ENCODE measurements around the gene EPHA6. TPM values are rescaled to one million over a fixed set of nuclear protein-coding genes. Genes with fewer than 3 reads are reported as not detected.
"Not testable (repeated sequence)": the region's sequence is repeated elsewhere in the genome, so short reads cannot be mapped to it uniquely, and the experiment has no call there.

Gene EPHA6
- polyA plus RNA-seq, 2 donors = 0.20 to 0.38 TPM

DNA sequence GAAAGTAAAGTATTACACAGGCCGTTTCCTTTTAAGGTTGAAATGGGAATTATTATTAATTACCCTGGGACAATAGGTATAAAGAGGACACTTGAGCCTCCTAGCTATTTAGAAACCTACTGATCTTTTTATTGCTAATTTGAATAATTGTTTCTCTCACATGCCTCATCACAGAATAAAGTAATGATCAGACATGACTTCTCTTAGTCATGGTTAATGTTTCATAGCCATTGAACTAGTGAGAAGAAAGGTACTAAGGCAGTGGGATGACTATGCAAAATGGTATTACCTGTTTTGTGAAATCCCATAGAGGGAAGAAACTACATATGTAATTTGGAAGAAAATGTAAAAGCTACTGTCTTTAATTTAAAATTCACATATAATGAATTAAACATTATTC, 85.6 kb downstream of the EPHA6 start:
- no peaks in the 10 kb centered on the region for H3K36me3 ChIP-seq (ENCODE audit: control insufficient read depth in 2 of 2, insufficient read depth in 2 of 2, low read length in 1 of 2)
- no peak overlapping the region for H3K27ac ChIP-seq (ENCODE audit: low read depth in 2 of 2, low read length in 1 of 2)

DNA sequence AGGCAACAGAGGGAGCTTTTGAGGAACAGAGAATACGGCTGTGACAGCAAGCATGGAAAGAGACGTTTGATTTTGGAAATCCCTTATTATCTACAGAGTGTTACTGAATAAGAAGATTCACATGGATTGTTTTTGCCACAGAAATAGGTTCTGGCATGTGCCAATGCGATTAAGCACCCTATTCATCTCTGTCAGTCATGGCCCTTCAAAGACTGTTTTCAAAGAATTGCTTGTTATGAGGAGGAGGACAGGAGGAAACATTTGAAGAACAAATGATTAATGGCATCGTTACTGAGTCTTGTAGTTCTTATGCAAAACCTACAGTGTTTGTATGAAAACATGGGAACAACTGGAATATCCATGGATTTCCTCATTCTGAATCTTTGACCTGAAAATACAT, 86.2 kb downstream of the EPHA6 start:
- Histone ChIP-seq H3K27me3 (ENCODE audit: control insufficient read depth in 1 of 2, insufficient read depth in 2 of 2, low read length in 2 of 2) (no peaks in the 10 kb centered on the region), H3K4me1 (ENCODE audit: control insufficient read depth in 2 of 2, insufficient read depth in 2 of 2, low read length in 1 of 2) (no peaks in the 10 kb centered on the region), H3K4me3 (ENCODE audit: low read depth in 1 of 2, low read length in 2 of 2) (no peak overlapping the region), H3K9me3 (ENCODE audit: control insufficient read depth in 2 of 2, insufficient read depth in 1 of 2, low read depth in 1 of 2, low read length in 1 of 2) (no peaks in the 10 kb centered on the region), H3K36me3 (ENCODE audit: control insufficient read depth in 2 of 2, insufficient read depth in 2 of 2, low read length in 1 of 2) (no peaks in the 10 kb centered on the region), H3K27ac (ENCODE audit: low read depth in 2 of 2, low read length in 1 of 2) (no peak overlapping the region)
- 40 to 41% methylated on average over 4 of the region's 4 CpGs for WGBS, 2 donors

More for the DNA sequence above, 85.6 kb downstream of the EPHA6 start:
- H3K9me3 ChIP-seq (ENCODE audit: control insufficient read depth in 2 of 2, insufficient read depth in 1 of 2, low read depth in 1 of 2, low read length in 1 of 2) = no peaks in the 10 kb centered on the region
- no peak overlapping the region for H3K4me3 ChIP-seq (ENCODE audit: low read depth in 1 of 2, low read length in 2 of 2)
- 39 to 45% methylated on average over 1 of the region's 1 CpG for WGBS, 2 donors
- no peaks in the 10 kb centered on the region for H3K4me1 ChIP-seq (ENCODE audit: control insufficient read depth in 2 of 2, insufficient read depth in 2 of 2, low read length in 1 of 2)
- no peaks in the 10 kb centered on the region for H3K27me3 ChIP-seq (ENCODE audit: control insufficient read depth in 1 of 2, insufficient read depth in 2 of 2, low read length in 2 of 2)

GRCh38 chr3:96915445-96915844, 101.1 kb downstream of the EPHA6 start:
- Histone ChIP-seq H3K36me3 (ENCODE audit: control insufficient read depth in 2 of 2, insufficient read depth in 2 of 2, low read length in 1 of 2) (no peaks in the 10 kb centered on the region), H3K4me3 (ENCODE audit: low read depth in 1 of 2, low read length in 2 of 2) (no peak overlapping the region), H3K9me3 (ENCODE audit: control insufficient read depth in 2 of 2, insufficient read depth in 1 of 2, low read depth in 1 of 2, low read length in 1 of 2) (no peaks in the 10 kb centered on the region), H3K27ac (ENCODE audit: low read depth in 2 of 2, low read length in 1 of 2) (no peak overlapping the region), H3K4me1 (ENCODE audit: control insufficient read depth in 2 of 2, insufficient read depth in 2 of 2, low read length in 1 of 2) (no peaks in the 10 kb centered on the region), H3K27me3 (ENCODE audit: control insufficient read depth in 1 of 2, insufficient read depth in 2 of 2, low read length in 2 of 2) (no peaks in the 10 kb centered on the region)
- 78 to 86% methylated on average over 2 of the region's 2 CpGs for WGBS, 2 donors

- Histone ChIP-seq H3K4me1 (ENCODE audit: control insufficient read depth in 2 of 2, insufficient read depth in 2 of 2, low read length in 1 of 2) (no peaks in the 10 kb centered on the region), H3K9me3 (ENCODE audit: control insufficient read depth in 2 of 2, insufficient read depth in 1 of 2, low read depth in 1 of 2, low read length in 1 of 2) (peaks cover 2 to 5% of the 10 kb centered on the region in 2 donors), H3K27ac (ENCODE audit: low read depth in 2 of 2, low read length in 1 of 2) (no peak overlapping the region), H3K27me3 (ENCODE audit: control insufficient read depth in 1 of 2, insufficient read depth in 2 of 2, low read length in 2 of 2) (no peaks in the 10 kb centered on the region), H3K36me3 (ENCODE audit: control insufficient read depth in 2 of 2, insufficient read depth in 2 of 2, low read length in 1 of 2) (no peaks in the 10 kb centered on the region), H3K4me3 (ENCODE audit: low read depth in 1 of 2, low read length in 2 of 2) (no peak overlapping the region)
- 81 to 85% methylated on average over 3 of the region's 3 CpGs for WGBS, 2 donors
Observed at GRCh38 chr3:96931119-96931862, 116.9 kb downstream of the EPHA6 start.

DNA sequence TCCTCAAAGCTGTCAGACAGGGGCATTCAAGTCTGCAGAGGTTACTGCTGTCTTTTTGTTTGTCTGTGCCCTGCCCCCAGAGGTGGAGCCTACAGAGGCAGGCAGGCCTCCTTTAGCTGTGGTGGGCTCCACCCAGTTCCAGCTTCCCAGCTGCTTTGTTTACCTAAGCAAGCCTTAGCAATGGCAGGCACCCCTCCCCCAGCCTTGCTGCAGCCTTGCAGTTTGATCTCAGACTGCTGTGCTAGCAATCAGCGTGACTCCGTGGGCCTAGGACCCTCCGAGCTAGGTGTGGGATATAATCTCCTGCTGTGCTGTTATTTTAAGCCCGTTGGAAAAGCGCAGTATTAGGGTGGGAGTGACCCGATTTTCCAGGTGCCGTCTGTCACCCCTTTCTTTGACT, 127.7 kb downstream of the EPHA6 start:
- H3K36me3 ChIP-seq (ENCODE audit: control insufficient read depth in 2 of 2, insufficient read depth in 2 of 2, low read length in 1 of 2); H3K9me3 ChIP-seq (ENCODE audit: control insufficient read depth in 2 of 2, insufficient read depth in 1 of 2, low read depth in 1 of 2, low read length in 1 of 2); H3K27ac ChIP-seq (ENCODE audit: low read depth in 2 of 2, low read length in 1 of 2); H3K4me3 ChIP-seq (ENCODE audit: low read depth in 1 of 2, low read length in 2 of 2); H3K27me3 ChIP-seq (ENCODE audit: control insufficient read depth in 1 of 2, insufficient read depth in 2 of 2, low read length in 2 of 2); H3K4me1 ChIP-seq (ENCODE audit: control insufficient read depth in 2 of 2, insufficient read depth in 2 of 2, low read length in 1 of 2): not testable (repeated sequence)
- WGBS, 2 donors = 90 to 93% methylated on average over 7 of the region's 7 CpGs

DNA sequence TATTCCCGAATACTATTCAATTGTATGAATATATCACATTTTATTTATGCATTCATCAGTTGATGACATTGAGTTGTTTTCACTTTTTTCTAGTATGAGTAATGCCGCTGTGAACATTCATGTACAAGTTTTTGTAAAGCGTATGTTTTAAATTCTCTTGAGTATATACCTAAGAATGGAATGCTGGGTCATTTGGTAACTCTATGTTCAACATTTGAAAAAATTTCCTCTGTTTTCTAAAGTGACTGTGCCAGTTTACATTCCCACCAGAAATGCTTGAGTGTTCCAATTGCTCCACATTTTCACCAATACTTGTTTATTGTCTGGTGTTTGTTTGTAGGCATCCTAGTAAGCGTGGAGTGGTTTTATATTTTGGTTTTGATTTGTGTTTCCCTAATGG, 144.5 kb downstream of the EPHA6 start:
- H3K27me3 ChIP-seq (ENCODE audit: control insufficient read depth in 1 of 2, insufficient read depth in 2 of 2, low read length in 2 of 2) = no peaks in the 10 kb centered on the region
- H3K4me1 ChIP-seq (ENCODE audit: control insufficient read depth in 2 of 2, insufficient read depth in 2 of 2, low read length in 1 of 2) = no peaks in the 10 kb centered on the region
- 91% methylated on average over 4 of the region's 4 CpGs for WGBS, 2 donors
- H3K9me3 ChIP-seq (ENCODE audit: control insufficient read depth in 2 of 2, insufficient read depth in 1 of 2, low read depth in 1 of 2, low read length in 1 of 2) = no peaks in the 10 kb centered on the region
- no peaks in the 10 kb centered on the region for H3K36me3 ChIP-seq (ENCODE audit: control insufficient read depth in 2 of 2, insufficient read depth in 2 of 2, low read length in 1 of 2)
- no peak overlapping the region for H3K27ac ChIP-seq (ENCODE audit: low read depth in 2 of 2, low read length in 1 of 2)
- no peak overlapping the region for H3K4me3 ChIP-seq (ENCODE audit: low read depth in 1 of 2, low read length in 2 of 2)

- no peak overlapping the region for H3K4me3 ChIP-seq (ENCODE audit: low read depth in 1 of 2, low read length in 2 of 2)
- no peaks in the 10 kb centered on the region for H3K4me1 ChIP-seq (ENCODE audit: control insufficient read depth in 2 of 2, insufficient read depth in 2 of 2, low read length in 1 of 2)
- H3K27me3 ChIP-seq (ENCODE audit: control insufficient read depth in 1 of 2, insufficient read depth in 2 of 2, low read length in 2 of 2) = no peaks in the 10 kb centered on the region
- H3K9me3 ChIP-seq (ENCODE audit: control insufficient read depth in 2 of 2, insufficient read depth in 1 of 2, low read depth in 1 of 2, low read length in 1 of 2) = no peaks in the 10 kb centered on the region
- WGBS, 2 donors = 42 to 45% methylated on average over 1 of the region's 1 CpG
- no peak overlapping the region for H3K27ac ChIP-seq (ENCODE audit: low read depth in 2 of 2, low read length in 1 of 2)
- no peaks in the 10 kb centered on the region for H3K36me3 ChIP-seq (ENCODE audit: control insufficient read depth in 2 of 2, insufficient read depth in 2 of 2, low read length in 1 of 2)
Observed at GRCh38 chr3:96959474-96959873, 145.1 kb downstream of the EPHA6 start.

GRCh38 chr3:96959901-96960641, 145.7 kb downstream of the EPHA6 start:
- Histone ChIP-seq H3K4me1 (ENCODE audit: control insufficient read depth in 2 of 2, insufficient read depth in 2 of 2, low read length in 1 of 2) (no peaks in the 10 kb centered on the region), H3K27me3 (ENCODE audit: control insufficient read depth in 1 of 2, insufficient read depth in 2 of 2, low read length in 2 of 2) (no peaks in the 10 kb centered on the region), H3K36me3 (ENCODE audit: control insufficient read depth in 2 of 2, insufficient read depth in 2 of 2, low read length in 1 of 2) (no peaks in the 10 kb centered on the region), H3K9me3 (ENCODE audit: control insufficient read depth in 2 of 2, insufficient read depth in 1 of 2, low read depth in 1 of 2, low read length in 1 of 2) (no peaks in the 10 kb centered on the region), H3K4me3 (ENCODE audit: low read depth in 1 of 2, low read length in 2 of 2) (no peak overlapping the region), H3K27ac (ENCODE audit: low read depth in 2 of 2, low read length in 1 of 2) (peak overlapping the region; percentile 71 to 80)
- WGBS, 2 donors = 38 to 61% methylated on average over 4 of the region's 4 CpGs

- Histone ChIP-seq H3K4me1 (ENCODE audit: control insufficient read depth in 2 of 2, insufficient read depth in 2 of 2, low read length in 1 of 2) (no peaks in the 10 kb centered on the region), H3K4me3 (ENCODE audit: low read depth in 1 of 2, low read length in 2 of 2) (no peak overlapping the region), H3K36me3 (ENCODE audit: control insufficient read depth in 2 of 2, insufficient read depth in 2 of 2, low read length in 1 of 2) (no peaks in the 10 kb centered on the region), H3K9me3 (ENCODE audit: control insufficient read depth in 2 of 2, insufficient read depth in 1 of 2, low read depth in 1 of 2, low read length in 1 of 2) (no peaks in the 10 kb centered on the region), H3K27ac (ENCODE audit: low read depth in 2 of 2, low read length in 1 of 2) (peak overlapping the region in 1 of 2 donors; percentile 80), H3K27me3 (ENCODE audit: control insufficient read depth in 1 of 2, insufficient read depth in 2 of 2, low read length in 2 of 2) (no peaks in the 10 kb centered on the region)
- WGBS, 2 donors = 50 to 62% methylated on average over 1 of the region's 1 CpG
Observed at GRCh38 chr3:96960661-96961330, 146.4 kb downstream of the EPHA6 start.
